ENCODE measurements around the gene RAB3D. TPM values are rescaled to one million over a fixed set of nuclear protein-coding genes. Genes with fewer than 3 reads are reported as not detected.
"Not testable (repeated sequence)": the region's sequence is repeated elsewhere in the genome, so short reads cannot be mapped to it uniquely, and the experiment has no call there.

Gene RAB3D
- total RNA-seq, 2 experiments from 2014 or later: 10.1 to 11.8 TPM

DNA sequence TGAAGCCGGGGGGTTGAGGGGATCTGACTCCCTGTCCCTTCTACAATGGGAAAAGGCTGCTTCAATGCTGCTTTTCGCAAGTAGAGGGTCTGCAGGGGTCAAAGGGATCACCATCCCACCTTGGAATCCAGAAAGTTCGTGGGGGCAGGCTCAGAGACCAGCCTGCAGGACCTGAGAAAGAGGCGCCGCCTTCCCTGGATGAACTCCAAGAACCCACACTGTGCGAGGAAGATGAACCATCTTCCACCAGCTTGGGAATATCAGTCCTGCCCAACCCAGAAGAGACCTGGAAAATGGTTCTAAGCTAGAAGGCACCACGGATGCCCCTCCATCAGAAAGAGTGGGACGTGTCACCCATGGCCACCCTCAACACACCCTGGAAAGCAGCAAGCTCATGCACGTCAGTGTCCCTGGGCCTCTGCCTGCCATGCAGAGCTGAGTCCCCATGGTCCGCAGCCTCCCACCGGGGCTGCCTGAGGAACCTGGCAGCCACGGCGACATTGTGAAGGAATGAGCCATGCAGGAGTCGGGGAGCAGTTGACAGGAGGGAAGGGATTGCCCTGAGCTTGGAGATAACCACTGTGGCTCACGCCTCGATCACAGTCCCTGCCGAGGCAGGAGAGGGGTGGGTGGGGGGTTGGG is 14.6 kb downstream of the RAB3D start:
- DNase-seq (no peak), ATAC-seq (ENCODE audit: low read depth) (peak; percentile 7)
- POLR2A ChIA-PET: interaction anchor here (0.7 to 4.1 kb wide), 7 partner anchors 11 to 525 kb away, joined by 3 to 34 read pairs (median 4); partner anchors contain the start of genes CCDC159, RAB3D, SWSAP1 and TMEM205
- H3K27ac Mint-ChIP-seq: peak overlapping the region; percentile 96
- peak overlapping the region; percentile 69 for H3K4me3 Mint-ChIP-seq
- H3K4me1 Mint-ChIP-seq: peaks cover 30% of the 10 kb centered on the region
- H3K36me3 Mint-ChIP-seq: peaks cover 9% of the 10 kb centered on the region
- H3K27me3 Mint-ChIP-seq: peaks cover 3% of the 10 kb centered on the region
- H3K9me3 Mint-ChIP-seq: no peaks in the 10 kb centered on the region

DNA sequence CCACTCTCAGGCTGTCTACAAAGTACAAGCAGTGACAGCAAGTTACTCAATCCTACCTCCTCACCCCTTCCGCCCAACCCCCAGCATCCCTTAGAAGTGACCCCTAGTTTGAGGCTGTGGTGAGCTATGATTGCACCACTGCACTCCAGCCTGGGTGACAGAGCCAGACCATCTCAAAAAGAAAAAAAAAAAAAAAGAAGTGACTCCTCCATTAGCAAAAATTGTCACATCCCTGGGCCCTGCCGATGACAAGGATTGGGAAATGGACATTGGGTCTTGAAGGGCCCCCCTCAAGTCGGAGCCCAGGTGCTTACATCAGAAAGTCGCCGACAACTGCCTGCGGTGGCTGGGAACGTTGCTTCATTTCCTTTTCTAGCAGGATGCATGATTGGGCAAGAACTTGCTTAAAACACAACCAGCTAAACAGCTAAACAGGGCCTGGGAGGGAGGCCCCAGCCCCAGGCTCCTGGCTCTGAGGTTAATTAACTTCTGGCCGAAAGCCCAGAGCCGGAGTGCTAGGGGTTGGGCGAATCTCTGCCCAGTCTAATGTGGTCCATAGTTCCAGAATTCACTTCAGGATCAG is 15.3 kb downstream of the RAB3D start:
- DNase-seq: peak; percentile 67
- H3K27me3 Mint-ChIP-seq: peaks cover 3% of the 10 kb centered on the region
- POLR2A ChIA-PET: interaction anchor here (0.6 to 4.1 kb wide), 10 partner anchors 12 to 524 kb away, joined by 3 to 34 read pairs (median 3); partner anchors contain the start of genes CCDC159, RAB3D, SWSAP1 and TMEM205
- peaks cover 30% of the 10 kb centered on the region for H3K4me1 Mint-ChIP-seq
- ATAC-seq (ENCODE audit: low read depth): peak; percentile 89
- H3K9me3 Mint-ChIP-seq: no peaks in the 10 kb centered on the region
- peak overlapping the region; percentile 96 for H3K27ac Mint-ChIP-seq
- peaks cover 9% of the 10 kb centered on the region for H3K36me3 Mint-ChIP-seq
- H3K4me3 Mint-ChIP-seq: peak overlapping the region; percentile 69

GRCh38 chr19:11323601-11324078 is 15.8 kb downstream of the RAB3D start:
- DNase-seq: no peak
- H3K27ac Mint-ChIP-seq: peak overlapping the region; percentile 96
- H3K4me3 Mint-ChIP-seq: peak overlapping the region; percentile 69
- ATAC-seq (ENCODE audit: low read depth): peak; percentile 7
- peaks cover 9% of the 10 kb centered on the region for H3K36me3 Mint-ChIP-seq
- no peaks in the 10 kb centered on the region for H3K9me3 Mint-ChIP-seq
- POLR2A ChIA-PET: interaction anchor here (0.6 to 4.1 kb wide), 8 partner anchors 16 to 244 kb away, joined by 3 to 34 read pairs (median 4); partner anchors contain the start of genes CCDC159, RAB3D, SWSAP1 and TMEM205
- peaks cover 7% of the 10 kb centered on the region for H3K27me3 Mint-ChIP-seq
- H3K4me1 Mint-ChIP-seq: peaks cover 30% of the 10 kb centered on the region

- peaks cover 9% of the 10 kb centered on the region for H3K36me3 Mint-ChIP-seq
- no peak overlapping the region for H3K4me3 Mint-ChIP-seq
- POLR2A ChIA-PET: interaction anchor here (3.2 to 4.1 kb wide), 2 partner anchors 24 to 52 kb away, joined by 13 to 34 read pairs; partner anchors contain the start of genes CCDC159, SWSAP1 and TMEM205
- H3K4me1 Mint-ChIP-seq: peaks cover 31% of the 10 kb centered on the region
- no peaks in the 10 kb centered on the region for H3K9me3 Mint-ChIP-seq
- H3K27ac Mint-ChIP-seq: no peak overlapping the region
- peaks cover 15% of the 10 kb centered on the region for H3K27me3 Mint-ChIP-seq
- DNase-seq (no peak), ATAC-seq (ENCODE audit: low read depth) (no peak)
Measured at GRCh38 chr19:11322269-11323024, 17.0 kb downstream of the RAB3D start.

DNA sequence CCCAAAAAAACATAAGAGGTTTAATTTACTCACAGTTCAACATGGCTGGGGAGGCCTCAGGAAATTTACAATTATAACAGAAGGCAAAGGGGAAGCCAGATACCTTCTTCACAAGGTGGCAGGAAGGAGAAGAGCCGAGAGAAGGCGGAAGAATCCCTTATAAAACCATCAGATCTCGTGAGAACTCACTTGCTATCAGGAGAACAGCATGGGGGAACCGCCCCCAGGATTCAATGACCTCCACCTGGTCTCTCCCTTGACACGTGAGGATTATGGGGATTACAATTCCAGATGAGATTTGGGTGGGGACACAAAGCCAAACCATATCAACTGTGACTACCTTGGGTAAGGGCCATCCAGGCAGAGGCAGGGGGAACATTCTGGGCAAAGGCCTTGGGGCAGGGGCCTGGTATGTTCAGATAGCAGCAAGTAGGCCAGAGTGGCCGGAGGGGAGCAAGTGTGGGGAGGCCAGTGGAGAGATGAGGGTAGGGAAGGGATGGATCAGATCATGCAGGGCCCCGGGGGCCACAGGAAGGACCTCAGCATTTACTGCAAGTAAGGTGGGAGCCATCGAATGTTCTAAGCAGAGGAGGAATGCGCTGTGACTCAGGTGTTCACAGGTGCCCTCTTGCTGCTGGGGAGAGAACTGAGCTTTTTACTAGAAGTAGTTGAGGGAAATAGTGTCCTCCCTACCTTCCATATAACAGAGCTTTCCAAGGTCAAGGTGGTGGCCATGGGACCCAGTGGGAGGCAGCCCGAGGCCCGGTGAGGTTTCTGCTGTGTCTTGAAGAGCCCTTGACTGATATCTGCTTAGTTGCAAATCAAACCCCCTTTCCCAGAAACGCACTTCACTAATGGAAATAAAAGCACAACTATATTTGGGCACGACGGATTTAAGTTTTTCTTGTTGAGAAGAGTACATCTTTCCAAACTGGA is 18.0 kb downstream of the RAB3D start:
- DNase-seq: no peak
- POLR2A ChIA-PET: interaction anchor here (0.5 to 4.1 kb wide), 2 partner anchors 53 to 275 kb away, joined by 7 to 34 read pairs; partner anchors contain the start of gene SWSAP1
- Mint-ChIP-seq H3K4me3 (no peak overlapping the region), H3K36me3 (peaks cover 5% of the 10 kb centered on the region), H3K9me3 (no peaks in the 10 kb centered on the region), H3K27me3 (peaks cover 15% of the 10 kb centered on the region), H3K4me1 (peaks cover 31% of the 10 kb centered on the region), H3K27ac (no peak overlapping the region)
- ATAC-seq (ENCODE audit: low read depth): no peak

DNA sequence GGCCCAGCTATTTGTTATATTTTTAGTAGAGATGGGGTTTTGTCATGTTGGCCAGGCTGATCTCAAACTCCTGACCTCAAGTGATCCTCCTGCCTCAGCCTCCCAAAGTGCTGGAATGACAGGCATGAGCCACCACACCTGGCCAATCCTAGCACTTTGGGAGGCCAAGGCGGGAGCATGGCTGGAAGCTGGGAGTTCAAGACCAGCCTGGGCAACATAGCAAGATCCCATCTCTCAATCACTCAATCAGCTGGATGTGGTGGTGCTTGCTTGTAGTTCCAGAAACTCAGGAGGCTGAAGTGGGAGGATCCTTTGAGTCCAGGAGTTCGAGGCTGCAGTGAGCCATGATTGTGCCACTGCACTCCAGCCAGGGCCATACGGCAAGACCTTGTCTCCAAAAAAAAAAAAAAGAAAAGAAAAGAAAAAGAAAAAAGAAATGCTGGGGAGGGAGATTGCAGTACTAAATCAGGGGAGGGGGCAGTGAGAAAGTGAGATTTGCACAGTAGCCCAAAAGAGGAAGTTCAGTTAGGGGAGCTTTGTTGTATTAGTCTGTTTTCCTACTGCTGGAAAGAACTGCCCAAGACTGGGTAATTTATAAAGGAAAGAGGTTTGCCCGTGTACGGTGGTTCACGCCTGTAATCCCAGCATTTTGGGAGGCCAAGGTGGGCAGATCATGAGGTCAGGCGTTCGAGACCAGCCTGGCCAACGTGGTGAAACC is 19.0 kb downstream of the RAB3D start:
- H3K4me3 Mint-ChIP-seq; ATAC-seq (ENCODE audit: low read depth); DNase-seq; H3K36me3 Mint-ChIP-seq; H3K27ac Mint-ChIP-seq; H3K9me3 Mint-ChIP-seq: not testable (repeated sequence)
- peaks cover 15% of the 10 kb centered on the region for H3K27me3 Mint-ChIP-seq
- peaks cover 31% of the 10 kb centered on the region for H3K4me1 Mint-ChIP-seq
- POLR2A ChIA-PET: interaction anchor here (0.6 kb wide), 1 partner anchor 199 kb away, joined by 3 read pairs; no protein-coding TSS in a partner anchor

DNA sequence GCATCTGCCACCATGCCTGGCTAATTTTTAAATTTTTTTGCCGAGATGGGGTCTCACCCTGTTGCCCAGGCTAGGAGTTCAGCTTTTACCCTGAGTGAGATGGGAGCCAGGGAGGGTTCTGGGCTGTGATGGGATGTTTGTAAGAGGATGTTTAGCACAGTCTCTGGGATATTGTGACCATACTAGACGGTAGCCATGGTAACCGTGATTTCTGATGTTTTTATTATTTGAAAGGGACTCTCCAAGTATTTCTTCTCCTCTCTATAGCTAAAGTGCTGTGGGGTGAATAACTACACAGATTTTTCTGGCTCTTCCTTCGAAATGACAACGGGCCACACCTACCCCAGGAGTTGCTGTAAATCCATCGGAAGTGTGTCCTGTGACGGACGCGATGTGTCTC is 33.1 kb downstream of the RAB3D start:
- Mint-ChIP-seq H3K36me3 (no peaks in the 10 kb centered on the region), H3K4me3 (no peak overlapping the region), H3K4me1 (no peaks in the 10 kb centered on the region), H3K9me3 (no peaks in the 10 kb centered on the region), H3K27me3 (peaks cover 8% of the 10 kb centered on the region), H3K27ac (no peak overlapping the region)
- DNase-seq: no peak
- POLR2A ChIA-PET: no interaction called here
- no peak for ATAC-seq (ENCODE audit: low read depth)

GRCh38 chr19:11304936-11305335 is 34.5 kb downstream of the RAB3D start:
- Mint-ChIP-seq H3K4me1 (no peaks in the 10 kb centered on the region), H3K27me3 (peaks cover 8% of the 10 kb centered on the region), H3K36me3 (no peaks in the 10 kb centered on the region), H3K27ac (no peak overlapping the region), H3K4me3 (no peak overlapping the region), H3K9me3 (no peaks in the 10 kb centered on the region)
- POLR2A ChIA-PET: interaction anchor here (1.0 kb wide), 1 partner anchor 19 kb away, joined by 3 read pairs; no protein-coding TSS in a partner anchor
- no peak for ATAC-seq (ENCODE audit: low read depth)
- no peak for DNase-seq

DNA sequence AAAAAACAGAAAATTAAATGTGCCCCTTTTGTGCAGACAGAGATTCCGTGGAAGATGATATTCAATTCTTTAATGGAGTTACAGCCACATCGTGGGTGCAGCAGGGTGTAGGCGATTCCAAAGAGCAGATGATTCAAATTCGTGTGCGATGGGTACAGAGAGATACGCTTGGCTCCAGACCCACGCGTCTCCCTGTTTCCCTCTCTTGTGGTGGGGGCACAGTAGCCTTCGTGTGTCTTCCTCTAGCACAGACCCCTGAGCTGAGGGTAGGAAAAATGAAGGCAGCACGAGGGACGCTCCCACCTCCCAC is 38.7 kb downstream of the RAB3D start:
- H3K4me3 Mint-ChIP-seq: no peak overlapping the region
- H3K9me3 Mint-ChIP-seq: no peaks in the 10 kb centered on the region
- H3K27ac Mint-ChIP-seq: no peak overlapping the region
- no peaks in the 10 kb centered on the region for H3K4me1 Mint-ChIP-seq
- H3K36me3 Mint-ChIP-seq: no peaks in the 10 kb centered on the region
- POLR2A ChIA-PET: no interaction called here
- peaks cover 10% of the 10 kb centered on the region for H3K27me3 Mint-ChIP-seq
- DNase-seq: no peak
- ATAC-seq (ENCODE audit: low read depth): no peak

DNA sequence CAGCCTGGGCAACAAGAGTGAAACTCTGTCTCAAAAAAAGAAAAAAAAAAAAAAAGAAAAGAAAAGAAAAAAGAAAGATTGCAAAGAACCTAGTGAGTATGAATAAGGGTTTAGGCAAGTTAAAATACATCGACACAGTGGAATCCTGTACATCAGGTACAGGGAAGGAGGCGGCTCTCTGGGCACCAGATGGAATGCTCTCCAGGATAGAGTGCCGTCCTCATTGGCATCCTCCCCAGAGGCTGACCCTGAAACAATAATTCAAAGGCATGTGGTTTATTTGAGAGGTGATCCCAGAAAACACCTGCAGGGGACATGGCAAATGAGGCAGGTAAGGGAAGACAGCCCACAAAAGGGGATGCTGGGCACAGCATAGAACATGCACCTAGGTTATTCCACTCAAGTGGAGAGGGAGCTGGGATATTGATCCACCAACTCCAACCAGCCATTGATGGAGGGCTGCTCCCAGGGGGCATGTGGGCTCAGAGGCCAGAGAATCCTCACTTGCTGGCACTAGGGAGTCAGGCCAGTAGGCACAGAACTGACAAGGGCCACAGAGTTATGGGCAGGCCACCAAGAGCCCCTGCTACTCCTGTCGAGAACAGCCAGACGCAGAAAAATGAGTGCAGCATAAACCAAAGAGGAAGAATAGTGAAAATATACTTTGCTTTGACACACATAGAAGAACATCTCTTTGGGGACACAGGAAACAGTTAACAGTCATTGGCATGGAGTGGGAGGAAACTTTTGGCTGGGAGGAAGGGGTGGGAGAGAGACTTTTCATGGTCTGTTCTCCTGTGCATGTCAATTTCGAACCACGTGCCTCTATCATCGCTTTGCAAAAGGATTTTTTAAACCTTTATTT is 39.3 kb downstream of the RAB3D start:
- Mint-ChIP-seq H3K27me3 (peaks cover 10% of the 10 kb centered on the region), H3K36me3 (no peaks in the 10 kb centered on the region), H3K4me3 (no peak overlapping the region), H3K4me1 (no peaks in the 10 kb centered on the region), H3K27ac (no peak overlapping the region), H3K9me3 (no peaks in the 10 kb centered on the region)
- DNase-seq: no peak
- POLR2A ChIA-PET: no interaction called here
- no peak for ATAC-seq (ENCODE audit: low read depth)

- H3K27me3 Mint-ChIP-seq: peaks cover 32% of the 10 kb centered on the region
- ATAC-seq (ENCODE audit: low read depth): no peak
- H3K4me1 Mint-ChIP-seq: peaks cover 6% of the 10 kb centered on the region
- POLR2A ChIA-PET: no interaction called here
- H3K36me3 Mint-ChIP-seq: no peaks in the 10 kb centered on the region
- no peak overlapping the region for H3K4me3 Mint-ChIP-seq
- DNase-seq: no peak
- no peaks in the 10 kb centered on the region for H3K9me3 Mint-ChIP-seq
- H3K27ac Mint-ChIP-seq: no peak overlapping the region
Measured at GRCh38 chr19:11296264-11296663, 43.2 kb downstream of the RAB3D start.

All from activated naive CD8-positive, alpha-beta T cell treated with anti-CD3 and anti-CD28 coated beads, Interleukin-2, amount 10 ng/mL, durations not matched to agents 7 days and 5 days (primary cell).